K562 (cell line): ENCODE data around the gene FAM117B. TPM values are rescaled to one million over a fixed set of nuclear protein-coding genes. Genes with fewer than 3 reads are reported as not detected.

Experiments used
- ATAC-seq: fragments of 200-7000 bp; cut with Tn5 transposase; 3 replicates; pipeline ENCODE4 v1.9.1; 2020; ENCODE audit warnings: moderate library complexity
- BruUV-seq: library from RNA; stranded (reverse); fragments of 400-500 nt; replicated peaks from 2 replicates; lab custom pipeline; 2021; lab: Mats Ljungman, UMichigan
- CTCF ChIA-PET: fragments of 300-600 bp; formaldehyde crosslinking; extraction: SDS; loops from one replicate; lab custom pipeline; 2021; ENCODE audit warnings: low intra/inter-chr PET ratio; lab: Yijun Ruan, JAX
- POLR2A ChIA-PET: fragments of 300-600, 350-650 bp; sonication (Branson Sonifier 250); formaldehyde crosslinking; extraction: SDS; loops from one replicate; lab custom pipeline; 2021; ENCODE audit warnings: antibody characterized with exemption, inconsistent platforms; lab: Yijun Ruan, JAX
- DNase-seq, 4 experiments: peaks; one replicate each; pipeline versions ENCODE4 v3.0.0 to v3.0.0-alpha.2; 2011 to 2018; ENCODE audit warnings: low spot score in 3 of 4, mixed read lengths in 3 of 4; ENCODE audit errors: extremely low read depth in 1 of 4
- FAIRE-seq: peaks from 2 replicates; lab custom pipeline; 2011; peaks lifted over from hg19 to GRCh38; lab: Jason Lieb, UNC
- H2AFZ ChIP-seq: 2 replicates; pipeline ENCODE4 v1.6.0; 2011; ENCODE audit warnings: low read depth, low read length, control low read depth, inconsistent platforms
- H3K27ac ChIP-seq: fragments of 200-600 bp; 3 replicates; pipeline ENCODE4 v1.8.0; 2011; ENCODE audit warnings: low read depth, mild to moderate bottlenecking, control low read depth, inconsistent platforms, low read length, moderate library complexity, mixed read lengths; ENCODE audit errors: extremely low read depth
- H3K27me3 ChIP-seq, 2 experiments: fragments of 300-600 bp in 1 of 2; 2 replicates in 1 of 2; 3 replicates in 1 of 2; pipeline versions ENCODE4 v1.6.0 to v1.8.0; 2011; ENCODE audit warnings: inconsistent platforms in 2 of 2, low read length in 2 of 2, mild to moderate bottlenecking in 1 of 2, mixed read lengths in 1 of 2, moderate library complexity in 1 of 2; ENCODE audit not compliant: control insufficient read depth in 2 of 2, insufficient read depth in 2 of 2
- H3K36me3 ChIP-seq: fragments of 300-600 bp; 3 replicates; pipeline ENCODE4 v1.8.0; 2011; ENCODE audit warnings: mild to moderate bottlenecking, low read length, inconsistent platforms; ENCODE audit not compliant: control insufficient read depth, insufficient read depth
- H3K4me1 ChIP-seq, 2 experiments: fragments of 200-600 bp in 1 of 2; replicated peaks in 1 of 2; 2 replicates in 1 of 2; 3 replicates in 1 of 2; pipeline versions ENCODE4 v1.5.1 to v1.8.0; 2011; ENCODE audit warnings: inconsistent platforms in 2 of 2, low read length in 2 of 2, mild to moderate bottlenecking in 1 of 2, mixed read lengths in 1 of 2, moderate library complexity in 1 of 2; ENCODE audit not compliant: control insufficient read depth in 2 of 2, insufficient read depth in 2 of 2
- H3K4me2 ChIP-seq: 2 replicates; pipeline ENCODE4 v1.6.1; 2011; ENCODE audit warnings: low read length, control low read depth, inconsistent platforms, mixed read lengths; ENCODE audit not compliant: insufficient read depth
- H3K4me3 ChIP-seq: fragments of 200-600 bp; sonication (generic), shearing (Covaris generic); 2 replicates; pipeline ENCODE4 v1.5.1; 2016; ENCODE audit warnings: control low read depth, inconsistent platforms
- H3K79me2 ChIP-seq: fragments of 200-600 bp; 3 replicates; pipeline ENCODE4 v1.8.0; 2011; ENCODE audit warnings: low read length, inconsistent platforms; ENCODE audit not compliant: control insufficient read depth, insufficient read depth
- H3K9ac ChIP-seq, 2 experiments: 2 replicates each; pipeline versions ENCODE4 v1.6.0 to v1.6.1; 2011; ENCODE audit warnings: low read depth in 2 of 2, low read length in 2 of 2, control low read depth in 1 of 2, inconsistent platforms in 1 of 2, mild to moderate bottlenecking in 1 of 2, mixed read lengths in 1 of 2; ENCODE audit not compliant: insufficient read depth in 1 of 2
- H3K9me1 ChIP-seq: one replicate; pipeline ENCODE4 v1.6.0; 2011; ENCODE audit warnings: inconsistent platforms, mild to moderate bottlenecking, low read length, moderate library complexity; ENCODE audit not compliant: control insufficient read depth, insufficient read depth
- H3K9me3 ChIP-seq: replicated peaks from 2 replicates; pipeline ENCODE4 v1.5.1; 2011; ENCODE audit warnings: low read depth, low read length, inconsistent platforms; ENCODE audit not compliant: control insufficient read depth, insufficient read depth
- H4K20me1 ChIP-seq: replicated peaks from 2 replicates; pipeline ENCODE4 v1.6.1; 2011; ENCODE audit warnings: low read length, inconsistent platforms, mixed read lengths; ENCODE audit not compliant: control insufficient read depth, insufficient read depth
- ARNT ChIP-seq, 2 experiments: fragments of 450-650 bp; IDR thresholded peaks; 2 replicates each; pipeline ENCODE4 v1.6.1; 2016; ENCODE audit warnings: mild to moderate bottlenecking in 1 of 2
- CBX3 ChIP-seq, 2 experiments: IDR thresholded peaks; 1 replicate in 1 of 2; 2 replicates in 1 of 2; pipeline ENCODE4 v1.6.1; 2012; ENCODE audit warnings: inconsistent platforms in 2 of 2, low read length in 2 of 2, borderline replicate concordance in 1 of 2, control low read depth in 1 of 2
- MAFG ChIP-seq: fragments of 450-650 bp; conservative IDR thresholded peaks from 2 replicates; pipeline ENCODE4 v1.6.1; 2016; ENCODE audit warnings: missing genetic modification characterization, missing compliant biosample characterization
- OTX1 ChIP-seq: fragments of 450-650 bp; formaldehyde crosslinking; IDR thresholded peaks from 2 replicates; pipeline ENCODE4 v1.4.0; 2022; ENCODE audit warnings: mild to moderate bottlenecking
- PCBP2 ChIP-seq: fragments of 200-400 bp; formaldehyde crosslinking; IDR thresholded peaks from 2 replicates; pipeline ENCODE4 v1.6.1; 2018; ENCODE audit warnings: low read length, low read depth, mild to moderate bottlenecking, moderate library complexity; ENCODE audit not compliant: poor library complexity, severe bottlenecking
- TCF3 ChIP-seq: sonication (generic); formaldehyde crosslinking; IDR thresholded peaks from 2 replicates; pipeline ENCODE4 v1.4.0; 2020; ENCODE audit warnings: mild to moderate bottlenecking, missing genetic modification reagents
- TFAM ChIP-seq: fragments of 250-450 bp; sonication (Bioruptor Pico); conservative IDR thresholded peaks from 2 replicates; pipeline ENCODE4 v1.5.0; 2021; ENCODE audit warnings: mild to moderate bottlenecking, moderate library complexity
- ZBTB1 ChIP-seq: sonication (generic); formaldehyde crosslinking; IDR thresholded peaks from 2 replicates; pipeline ENCODE4 v1.8.1; 2023; ENCODE audit warnings: missing genetic modification reagents, low read depth, mild to moderate bottlenecking, borderline replicate concordance
- WGBS: fragments of 100-300 bp; shearing (Covaris generic); methylation state at CpG from one replicate; pipeline ENCODE4 v1.1.6; 2016; ENCODE audit warnings: low coverage, mixed read lengths; ENCODE audit not compliant: insufficient coverage; ENCODE audit errors: missing lambda C conversion rate; 5-methylcytosine and 5-hydroxymethylcytosine counted together
- in situ Hi-C: fragments of 300-500 bp; cut with MboI; formaldehyde crosslinking; loops from 4 replicates; pipeline ENCODE4 v1.15.0; 2018; ENCODE audit warnings: inconsistent platforms, mixed read lengths
- intact Hi-C: fragments of 100-400 bp; cut with micrococcal nuclease; formaldehyde crosslinking; loops from 2 replicates; pipeline ENCODE4 v1.14.2; 2022
- polyA plus RNA-seq, 8 experiments: library from polyadenylated mRNA; depleted of rRNA in 4 of 8; stranded (reverse) in 5 of 8; unstranded in 3 of 8; fragments of >200 nt; fragmentation: Nextera tagmentation in 2 of 8; fragmentation: Illumina TruSeq in 1 of 8; extraction: Ambion mirVana in 2 of 8; extraction: Trizol in 1 of 8; gene quantifications; 2 replicates each; pipeline versions ENCODE4 v1.2.1 to v1.2.3, GENCODE V29; 2011 to 2014; ENCODE audit warnings: inconsistent platforms in 1 of 8, missing spikeins in 1 of 8
- total RNA-seq, 7 experiments: library from RNA; depleted of rRNA in 6 of 7; stranded (reverse); fragments of >200 nt in 6 of 7; fragmentation: Illumina TruSeq in 2 of 7; extraction: Trizol in 2 of 7; gene quantifications; 2 replicates each; pipeline versions ENCODE4 v1.2.1 to v1.2.3, GENCODE V29; 2011 to 2021; ENCODE audit warnings: low replicate concordance in 1 of 7

Gene FAM117B
- total and polyA plus RNA-seq, 9 of the 15 experiments (the other 6 are each of a cell fraction or from before 2014, with no cell fraction given), result 1.6 to 5.2 (median 2.6) TPM

- Histone ChIP-seq H3K9ac (no peak overlapping the region), H3K9me3 (no peaks in the 10 kb centered on the region), H3K4me2 (no peak overlapping the region), H3K4me1 (no peaks in the 10 kb centered on the region), H3K9me1 (no peaks in the 10 kb centered on the region), H3K27ac (no peak overlapping the region), H3K79me2 (no peaks in the 10 kb centered on the region), H4K20me1 (no peaks in the 10 kb centered on the region), H3K36me3 (peaks cover 19% of the 10 kb centered on the region), H3K4me3 (no peak overlapping the region), H2AFZ (no peak overlapping the region), H3K27me3 (no peaks in the 10 kb centered on the region)
- in situ Hi-C loops (no loop called here), intact Hi-C loops (loop anchor here (10.0 kb wide), 1 partner anchor 123 kb away; the partner anchor contains the start of gene FAM117B)
- 82% methylated on average over 4 of the region's 5 CpGs for WGBS
- ChIA-PET CTCF (no interaction called here), POLR2A (no interaction called here)
- no peak for FAIRE-seq
- no peak for TF ChIP-seq TCF3 (CRISPR knock-in tag)
- no peak for TF ChIP-seq TFAM (CRISPR knock-in tag)
- TF ChIP-seq MAFG (tag), result no peak
- no peak for TF ChIP-seq PCBP2
- TF ChIP-seq ZBTB1 (CRISPR knock-in tag), result no peak
- TF ChIP-seq ARNT (IDR thresholded peaks at IDR 0.05), result no peak
- TF ChIP-seq OTX1 (CRISPR knock-in tag), result no peak
- TF ChIP-seq CBX3 (IDR thresholded peaks at IDR 0.05; ENCODE audit: borderline replicate concordance in 1 of 2, low read length in 2 of 2), result no peak
- no peak for DNase-seq
- BruUV-seq, result no TSS peak
- no peak for ATAC-seq
Observed at GRCh38 chr2:202757339-202757738, 122.6 kb downstream of the FAM117B start.
